ENCODE data around the gene MAPRE2. TPM values are rescaled to one million over a fixed set of nuclear protein-coding genes. Genes with fewer than 3 reads are reported as not detected.

The MAPRE2 gene
- total and polyA plus RNA-seq, 7 donors, result 3.3 to 83.4 (median 57.3) TPM

DNA sequence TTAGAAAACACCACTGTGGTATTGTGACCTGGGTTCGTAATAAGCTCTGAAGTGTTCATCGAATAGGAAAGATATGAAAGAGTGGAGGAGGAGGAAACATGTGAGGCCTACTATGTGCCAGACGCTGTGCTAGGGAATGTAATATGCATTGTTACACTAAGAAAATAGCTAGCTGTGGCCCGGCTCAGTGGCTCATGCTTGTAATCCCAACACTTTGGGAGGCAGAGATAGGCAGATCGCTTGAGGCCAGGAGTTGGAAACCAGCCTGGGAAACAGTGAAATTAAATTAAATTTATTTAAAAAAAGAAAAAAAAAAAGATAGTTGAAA is 150.4 kb downstream of the MAPRE2 start:
- Histone ChIP-seq H3K36me3 (ENCODE audit: insufficient read depth in 1 of 2, low read depth in 1 of 2) (no peaks in the 10 kb centered on the region), H3K27me3 (ENCODE audit: insufficient read depth in 3 of 3, low read length in 2 of 3) (no peaks in the 10 kb centered on the region), H3K27ac (no peak overlapping the region), H3K9me3 (no peaks in the 10 kb centered on the region), H3K4me1 (no peaks in the 10 kb centered on the region), H3K4me3 (no peak overlapping the region)
- DNase-seq, result no peak
- WGBS, 3 donors, result 80 to 84% (median 82%) methylated on average over 5 of the region's 5 CpGs
- TF ChIP-seq, protein P1, sequence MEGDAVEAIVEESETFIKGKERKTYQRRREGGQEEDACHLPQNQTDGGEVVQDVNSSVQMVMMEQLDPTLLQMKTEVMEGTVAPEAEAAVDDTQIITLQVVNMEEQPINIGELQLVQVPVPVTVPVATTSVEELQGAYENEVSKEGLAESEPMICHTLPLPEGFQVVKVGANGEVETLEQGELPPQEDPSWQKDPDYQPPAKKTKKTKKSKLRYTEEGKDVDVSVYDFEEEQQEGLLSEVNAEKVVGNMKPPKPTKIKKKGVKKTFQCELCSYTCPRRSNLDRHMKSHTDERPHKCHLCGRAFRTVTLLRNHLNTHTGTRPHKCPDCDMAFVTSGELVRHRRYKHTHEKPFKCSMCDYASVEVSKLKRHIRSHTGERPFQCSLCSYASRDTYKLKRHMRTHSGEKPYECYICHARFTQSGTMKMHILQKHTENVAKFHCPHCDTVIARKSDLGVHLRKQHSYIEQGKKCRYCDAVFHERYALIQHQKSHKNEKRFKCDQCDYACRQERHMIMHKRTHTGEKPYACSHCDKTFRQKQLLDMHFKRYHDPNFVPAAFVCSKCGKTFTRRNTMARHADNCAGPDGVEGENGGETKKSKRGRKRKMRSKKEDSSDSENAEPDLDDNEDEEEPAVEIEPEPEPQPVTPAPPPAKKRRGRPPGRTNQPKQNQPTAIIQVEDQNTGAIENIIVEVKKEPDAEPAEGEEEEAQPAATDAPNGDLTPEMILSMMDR (IDR thresholded peaks at IDR 0.05), result no peak
- intact Hi-C loops (cut with DNase I), result no loop called here
- ATAC-seq, result no peak

DNA sequence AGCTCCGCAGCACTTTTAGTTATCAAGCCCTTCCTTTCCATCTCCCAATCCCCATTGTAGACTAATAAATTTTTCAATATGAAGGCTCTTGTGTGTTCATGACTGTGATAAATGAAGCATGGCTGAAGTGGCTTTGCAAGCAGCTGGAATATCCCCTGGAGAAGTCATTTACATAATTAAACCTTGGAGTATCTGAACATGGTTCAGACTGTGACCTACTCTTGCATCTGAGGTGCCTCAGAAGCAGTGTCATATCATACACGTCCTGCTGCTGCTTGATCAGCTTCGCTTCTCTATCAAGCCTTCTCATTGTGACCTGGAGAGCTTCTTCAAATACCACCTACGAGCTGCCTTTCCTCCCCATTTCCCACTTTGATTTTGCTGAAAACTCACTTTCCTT is 151.2 kb downstream of the MAPRE2 start:
- TF ChIP-seq, protein P1 (IDR thresholded peaks at IDR 0.05), result no peak
- intact Hi-C loops (cut with DNase I), result no loop called here
- no peaks in the 10 kb centered on the region for H3K36me3 ChIP-seq (ENCODE audit: insufficient read depth in 1 of 2, low read depth in 1 of 2)
- no peaks in the 10 kb centered on the region for H3K27me3 ChIP-seq (ENCODE audit: insufficient read depth in 3 of 3, low read length in 2 of 3)
- no peak overlapping the region for H3K4me3 ChIP-seq
- ATAC-seq (no peak), DNase-seq (no peak)
- WGBS, 3 donors, result 87 to 94% (median 92%) methylated on average over 4 of the region's 4 CpGs
- no peaks in the 10 kb centered on the region for H3K4me1 ChIP-seq
- no peaks in the 10 kb centered on the region for H3K9me3 ChIP-seq
- no peak overlapping the region for H3K27ac ChIP-seq

Other genes starting within 250 kb of the MAPRE2 start
- gene ZNF397, start 199.6 kb downstream of the MAPRE2 start, total RNA-seq, result 10 to 100 TPM; 13.7 to 25.0 (median 18.7) TPM
- 10 to 100 TPM; 10.5 to 34.5 (median 15.2) TPM for gene ZNF397, start 199.6 kb downstream of the MAPRE2 start, polyA plus RNA-seq
- gene ZSCAN30, start 248.8 kb downstream of the MAPRE2 start, total RNA-seq, result 10 to 100 TPM in 2 of 4 donors, 1 to 10 TPM in 2; 8.8 to 12.2 (median 10.4) TPM
- gene ZSCAN30, start 248.8 kb downstream of the MAPRE2 start, polyA plus RNA-seq, result 1 to 10 TPM; 3.0 to 7.9 (median 4.6) TPM

Data from psoas muscle (tissue), 8 donors.